PFSK-1 (cell line): ENCODE results near the gene FSCN2.

ENCODE experiments used
- FOXP2 ChIP-seq: optimal IDR thresholded peaks from 2 replicates; pipeline ENCODE3; 2011; ENCODE audit warnings: borderline replicate concordance, control low read depth, inconsistent platforms; ENCODE audit not compliant: insufficient read depth; ENCODE audit errors: extremely low read length, extremely low read depth
- POLR2AphosphoS5 ChIP-seq: IDR thresholded peaks from 2 replicates; pipeline ENCODE4 v1.6.1; 2012; ENCODE audit warnings: low read depth, mild to moderate bottlenecking, control low read depth, low read length, moderate library complexity
- REST ChIP-seq, 2 experiments: IDR thresholded peaks; 2 replicates each; pipeline versions ENCODE4 v1.6.1 to v1.8.0; 2011 to 2012; ENCODE audit warnings: low read depth in 2 of 2, low read length in 2 of 2, control low read depth in 1 of 2, inconsistent platforms in 1 of 2, mild to moderate bottlenecking in 1 of 2, moderate library complexity in 1 of 2; ENCODE audit not compliant: insufficient read depth in 1 of 2
- SIN3A ChIP-seq: IDR thresholded peaks from 2 replicates; pipeline ENCODE4 v1.6.1; 2012; ENCODE audit warnings: mild to moderate bottlenecking, low read length, moderate library complexity, borderline replicate concordance; ENCODE audit not compliant: insufficient read depth

- no peak for TF ChIP-seq SIN3A
- no peak for TF ChIP-seq REST (IDR thresholded peaks at IDR 0.05; ENCODE audit: insufficient read depth in 1 of 2, low read depth in 2 of 2, low read length in 2 of 2)
- no peak for TF ChIP-seq POLR2AphosphoS5
- no peak for TF ChIP-seq FOXP2
Observed at GRCh38 chr17:81528651-81529436, 667 bp downstream of the FSCN2 start.
